Endothelial cell of umbilical vein (primary cell): Measurements from ENCODE around the gene KCNIP1. TPM values are rescaled to one million over a fixed set of nuclear protein-coding genes. Genes with fewer than 3 reads are reported as not detected.

ENCODE experiments used
- BruUV-seq: library from RNA; stranded (reverse); fragments of 400-500 nt; replicated peaks from 2 replicates; lab custom pipeline; 2021; lab: Mats Ljungman, UMichigan
- CTCF ChIA-PET: fragments of 300-600, 350-600 bp; sonication (Branson Sonifier 250); formaldehyde crosslinking; loops from one replicate; lab custom pipeline; 2021; ENCODE audit warnings: antibody characterized with exemption, inconsistent platforms; lab: Charles Lee
- POLR2A ChIA-PET: fragments of 300-600, 350-600 bp; sonication (Branson Sonifier 250); formaldehyde crosslinking; loops from one replicate; lab custom pipeline; 2021; ENCODE audit warnings: antibody characterized with exemption, inconsistent platforms; lab: Charles Lee
- DNase-seq: peaks from one replicate; pipeline ENCODE4 v3.0.0-alpha.2; 2011; ENCODE audit warnings: low read depth, low spot score
- FAIRE-seq: peaks from 2 replicates; lab custom pipeline; 2011; peaks lifted over from hg19 to GRCh38; lab: Jason Lieb, UNC
- H2AFZ ChIP-seq: 2 replicates; pipeline ENCODE4 v1.6.0; 2012; ENCODE audit warnings: low read depth, low read length, control low read depth, inconsistent platforms
- H3K27ac ChIP-seq: 2 replicates; pipeline ENCODE4 v1.5.1; 2011; ENCODE audit warnings: low read depth, mild to moderate bottlenecking, control low read depth, low read length, moderate library complexity; ENCODE audit not compliant: insufficient read depth
- H3K27me3 ChIP-seq, 2 experiments: 2 replicates each; pipeline versions ENCODE4 v1.6.0 to v1.6.1; 2011; ENCODE audit warnings: low read length in 2 of 2, mixed read lengths in 1 of 2; ENCODE audit not compliant: control insufficient read depth in 2 of 2, insufficient read depth in 2 of 2
- H3K36me3 ChIP-seq, 2 experiments: 2 replicates in 1 of 2; 3 replicates in 1 of 2; pipeline ENCODE4 v1.5.1; 2011; ENCODE audit warnings: low read length in 2 of 2, mild to moderate bottlenecking in 1 of 2, moderate library complexity in 1 of 2; ENCODE audit not compliant: control insufficient read depth in 2 of 2, insufficient read depth in 2 of 2; ENCODE audit errors: extremely low read depth in 1 of 2
- H3K4me1 ChIP-seq: 3 replicates; pipeline ENCODE4 v1.5.1; 2011; ENCODE audit warnings: mild to moderate bottlenecking, low read length; ENCODE audit not compliant: control insufficient read depth, insufficient read depth; ENCODE audit errors: extremely low read depth
- H3K4me2 ChIP-seq: 2 replicates; pipeline ENCODE4 v1.6.1; 2011; ENCODE audit warnings: low read length, control low read depth, mixed read lengths; ENCODE audit not compliant: insufficient read depth
- H3K4me3 ChIP-seq, 3 experiments: fragments of 200-600 bp in 1 of 3; sonication (generic), shearing (Covaris generic) in 1 of 3; replicated peaks in 1 of 3; 2 replicates each; pipeline ENCODE4 v1.5.1; 2011 to 2016; ENCODE audit warnings: control low read depth in 3 of 3, low read length in 3 of 3, mild to moderate bottlenecking in 2 of 3, inconsistent platforms in 1 of 3, low read depth in 1 of 3, moderate library complexity in 1 of 3; ENCODE audit not compliant: insufficient read depth in 1 of 3
- H3K79me2 ChIP-seq: 2 replicates; pipeline ENCODE4 v1.6.0; 2012; ENCODE audit warnings: low read length, inconsistent platforms; ENCODE audit not compliant: control insufficient read depth, insufficient read depth
- H3K9ac ChIP-seq: replicated peaks from 2 replicates; pipeline ENCODE3; 2011; ENCODE audit warnings: low read length, control low read depth; ENCODE audit not compliant: insufficient read depth; ENCODE audit errors: extremely low read depth
- H3K9me1 ChIP-seq: replicated peaks from 3 replicates; pipeline ENCODE4 v1.6.0; 2011; ENCODE audit warnings: mild to moderate bottlenecking, low read length; ENCODE audit not compliant: control insufficient read depth, insufficient read depth; ENCODE audit errors: extremely low read depth
- H3K9me3 ChIP-seq: replicated peaks from 2 replicates; pipeline ENCODE4 v1.5.1; 2012; ENCODE audit warnings: low read length, inconsistent platforms; ENCODE audit not compliant: control insufficient read depth, insufficient read depth
- H4K20me1 ChIP-seq: replicated peaks from 2 replicates; pipeline ENCODE3; 2011; ENCODE audit warnings: mild to moderate bottlenecking, low read length; ENCODE audit not compliant: control insufficient read depth, insufficient read depth; ENCODE audit errors: extremely low read depth
- CTCF ChIP-seq, 2 donors: IDR thresholded peaks; 1 replicate in 1 of 2; 2 replicates in 1 of 2; pipeline ENCODE4 v1.5.1; 2011; ENCODE audit warnings: low read length in 2 of 2, mild to moderate bottlenecking in 2 of 2, moderate library complexity in 2 of 2, control low read depth in 1 of 2, inconsistent platforms in 1 of 2, low read depth in 1 of 2; ENCODE audit not compliant: insufficient read depth in 1 of 2; ENCODE audit errors: extremely low read depth in 1 of 2
- EZH2 ChIP-seq: IDR thresholded peaks from 2 replicates; pipeline ENCODE4 v1.6.1; 2012; ENCODE audit warnings: borderline replicate concordance, low read depth, mild to moderate bottlenecking, moderate library complexity, low read length, inconsistent platforms; ENCODE audit not compliant: severe bottlenecking
- FOS ChIP-seq: IDR thresholded peaks from 2 replicates; pipeline ENCODE4 v1.6.1; 2011; ENCODE audit warnings: mild to moderate bottlenecking, low read length, moderate library complexity, borderline replicate concordance; ENCODE audit not compliant: insufficient read depth
- GATA2 ChIP-seq: IDR thresholded peaks from 2 replicates; pipeline ENCODE4 v1.7.0; 2011; ENCODE audit warnings: low read depth, mild to moderate bottlenecking, moderate library complexity, mixed read lengths, low read length; ENCODE audit not compliant: insufficient read length, insufficient read depth
- JUN ChIP-seq: IDR thresholded peaks from 2 replicates; pipeline ENCODE4 v1.6.1; 2011; ENCODE audit warnings: borderline replicate concordance, low read depth; ENCODE audit not compliant: insufficient read length, insufficient read depth
- MAX ChIP-seq: IDR thresholded peaks from 2 replicates; pipeline ENCODE4 v1.6.1; 2011; ENCODE audit not compliant: insufficient read depth, insufficient read length
- MYC ChIP-seq: IDR thresholded peaks from one replicate; pipeline ENCODE4 v1.6.1; 2011; ENCODE audit warnings: mild to moderate bottlenecking, low read depth, low read length
- POLR2A ChIP-seq: IDR thresholded peaks from 2 replicates; pipeline ENCODE4 v1.6.1; 2012; ENCODE audit warnings: low read depth, mild to moderate bottlenecking, control low read depth, low read length
- POLR2AphosphoS5 ChIP-seq: IDR thresholded peaks from 2 replicates; pipeline ENCODE4 v1.6.1; 2012; ENCODE audit warnings: low read depth, mild to moderate bottlenecking, control low read depth, low read length, moderate library complexity; ENCODE audit not compliant: insufficient read depth
- dilution Hi-C: fragments of 300-500 bp; cut with MboI; formaldehyde crosslinking; loops from one replicate; pipeline ENCODE4 v1.15.0; 2019; ENCODE audit warnings: low sequenced_read_pairs; ENCODE audit not compliant: extremely low pct_ligation_motif_present
- intact Hi-C: fragments of 100-400 bp; cut with micrococcal nuclease; formaldehyde crosslinking; loops from one replicate; pipeline ENCODE4 v1.10.0; 2022
- polyA plus RNA-seq, 4 experiments: library from polyadenylated mRNA; depleted of rRNA in 3 of 4; stranded (reverse) in 3 of 4; unstranded in 1 of 4; fragments of >200 nt; gene quantifications; 2 replicates each; pipeline versions ENCODE4 v1.2.1 to v1.2.3, GENCODE V29; 2011 to 2012; ENCODE audit warnings: missing spikeins in 1 of 4
- total RNA-seq: library from RNA; stranded (reverse); gene quantifications from 2 replicates; pipeline ENCODE4 v1.2.3, GENCODE V29; 2021

Gene KCNIP1
- total and polyA plus RNA-seq, 2 donors (not counting 3 experiments of a cell fraction or from before 2014, with no cell fraction given) = 0.15 TPM; not detected in 1

GRCh38 chr5:170551076-170551475, 47.3 kb downstream of the KCNIP1 start:
- H3K4me1 ChIP-seq = no peaks in the 10 kb centered on the region
- H3K79me2 ChIP-seq = no peaks in the 10 kb centered on the region
- no TSS peak for BruUV-seq
- DNase-seq = no peak
- no peak overlapping the region for H3K27ac ChIP-seq
- CTCF ChIA-PET = no interaction called here
- no peak for TF ChIP-seq POLR2A
- no peak for TF ChIP-seq MAX
- no peak for TF ChIP-seq JUN
- TF ChIP-seq EZH2 = no peak
- TF ChIP-seq FOS = no peak
- no peak for TF ChIP-seq MYC
- TF ChIP-seq CTCF (IDR thresholded peaks at IDR 0.05; ENCODE audit: extremely low read depth in 1 of 2, insufficient read depth in 1 of 2, low read depth in 1 of 2, low read length in 2 of 2) = no peak
- no peak for TF ChIP-seq GATA2
- TF ChIP-seq POLR2AphosphoS5 = no peak
- POLR2A ChIA-PET = no interaction called here
- no peaks in the 10 kb centered on the region for H3K9me1 ChIP-seq
- no peak for FAIRE-seq
- no peak overlapping the region for H3K9ac ChIP-seq
- H3K36me3 ChIP-seq = no peaks in the 10 kb centered on the region
- intact Hi-C loops (loop anchor here (5.0 kb wide), 1 partner anchor 114 kb away; no protein-coding TSS in a partner anchor), dilution Hi-C loops (no loop called here)
- no peak overlapping the region for H3K4me2 ChIP-seq
- H3K4me3 ChIP-seq = no peak overlapping the region
- no peaks in the 10 kb centered on the region for H4K20me1 ChIP-seq
- no peak overlapping the region for H2AFZ ChIP-seq
- no peaks in the 10 kb centered on the region for H3K9me3 ChIP-seq
- H3K27me3 ChIP-seq = peaks cover 0 to 2% of the 10 kb centered on the region in 2 experiments
